Measurements from ENCODE around the gene SLC66A1.

Gene SLC66A1

DNA sequence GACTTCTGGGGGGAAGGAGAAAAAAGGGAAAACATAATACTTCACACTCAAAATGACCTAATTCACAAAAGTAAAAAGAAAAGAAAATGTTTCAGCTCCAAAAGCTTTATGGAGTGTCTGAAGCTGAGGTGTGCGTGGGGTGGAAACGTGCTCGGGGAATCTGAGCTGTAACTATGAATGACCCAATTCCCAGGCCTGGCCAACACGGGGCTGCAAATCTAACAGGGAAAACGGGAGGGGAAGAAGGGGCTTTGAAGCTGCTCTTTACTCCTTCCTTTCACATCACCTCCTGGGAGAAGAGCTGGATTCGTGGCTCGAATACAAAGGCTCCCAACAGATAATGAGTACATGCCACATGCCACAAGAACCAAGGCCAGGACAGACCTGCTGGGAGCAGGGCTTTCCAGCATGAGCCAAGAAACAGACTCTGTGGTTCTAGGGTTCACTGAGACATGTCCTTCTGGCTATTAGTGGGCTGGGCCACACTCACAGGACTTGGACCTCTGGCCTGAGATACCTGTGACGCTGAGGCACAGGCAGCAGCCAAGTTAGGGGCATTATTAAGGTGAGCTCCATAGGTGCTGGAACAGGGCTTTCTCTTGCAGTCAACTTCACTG, 51.5 kb downstream of the SLC66A1 start:
- H3K4me3 ChIP-seq (ENCODE audit: low read depth, low read length): no peak overlapping the region
- no peaks in the 10 kb centered on the region for H3K4me1 ChIP-seq (ENCODE audit: control insufficient read depth, insufficient read depth, low read length, unreplicated experiment)
- H3K79me2 ChIP-seq (ENCODE audit: control insufficient read depth, insufficient read depth, low read length, unreplicated experiment): peaks cover 31% of the 10 kb centered on the region
- H3K36me3 ChIP-seq (ENCODE audit: insufficient read depth, low read length): no peaks in the 10 kb centered on the region
- no peaks in the 10 kb centered on the region for H3K27me3 ChIP-seq (ENCODE audit: insufficient read depth, low read length)
- H2AFZ ChIP-seq (ENCODE audit: low read length, unreplicated experiment): no peak overlapping the region
- H3K27ac ChIP-seq (ENCODE audit: low read depth, low read length): no peak overlapping the region

GRCh38 chr1:19365721-19366120, 53.6 kb downstream of the SLC66A1 start:
- no peaks in the 10 kb centered on the region for H3K27me3 ChIP-seq (ENCODE audit: insufficient read depth, low read length)
- no peak overlapping the region for H3K4me3 ChIP-seq (ENCODE audit: low read depth, low read length)
- H2AFZ ChIP-seq (ENCODE audit: low read length, unreplicated experiment): no peak overlapping the region
- H3K4me1 ChIP-seq (ENCODE audit: control insufficient read depth, insufficient read depth, low read length, unreplicated experiment): no peaks in the 10 kb centered on the region
- peaks cover 27% of the 10 kb centered on the region for H3K79me2 ChIP-seq (ENCODE audit: control insufficient read depth, insufficient read depth, low read length, unreplicated experiment)
- no peak overlapping the region for H3K27ac ChIP-seq (ENCODE audit: low read depth, low read length)
- no peaks in the 10 kb centered on the region for H3K36me3 ChIP-seq (ENCODE audit: insufficient read depth, low read length)

GRCh38 chr1:19366599-19367536, 54.7 kb downstream of the SLC66A1 start:
- Histone ChIP-seq H3K36me3 (ENCODE audit: insufficient read depth, low read length) (no peaks in the 10 kb centered on the region), H3K27ac (ENCODE audit: low read depth, low read length) (no peak overlapping the region), H2AFZ (ENCODE audit: low read length, unreplicated experiment) (no peak overlapping the region), H3K4me1 (ENCODE audit: control insufficient read depth, insufficient read depth, low read length, unreplicated experiment) (no peaks in the 10 kb centered on the region), H3K79me2 (ENCODE audit: control insufficient read depth, insufficient read depth, low read length, unreplicated experiment) (peaks cover 22% of the 10 kb centered on the region), H3K4me3 (ENCODE audit: low read depth, low read length) (no peak overlapping the region), H3K27me3 (ENCODE audit: insufficient read depth, low read length) (no peaks in the 10 kb centered on the region)

- Histone ChIP-seq H3K79me2 (ENCODE audit: control insufficient read depth, insufficient read depth, low read length, unreplicated experiment) (peaks cover 22% of the 10 kb centered on the region), H3K27me3 (ENCODE audit: insufficient read depth, low read length) (no peaks in the 10 kb centered on the region), H2AFZ (ENCODE audit: low read length, unreplicated experiment) (no peak overlapping the region), H3K27ac (ENCODE audit: low read depth, low read length) (no peak overlapping the region), H3K36me3 (ENCODE audit: insufficient read depth, low read length) (no peaks in the 10 kb centered on the region), H3K4me3 (ENCODE audit: low read depth, low read length) (no peak overlapping the region), H3K4me1 (ENCODE audit: control insufficient read depth, insufficient read depth, low read length, unreplicated experiment) (no peaks in the 10 kb centered on the region)
These were observed 55.5 kb downstream of the SLC66A1 start for GRCh38 chr1:19367584-19368041.

GRCh38 chr1:19368050-19368449, 55.9 kb downstream of the SLC66A1 start:
- no peaks in the 10 kb centered on the region for H3K27me3 ChIP-seq (ENCODE audit: insufficient read depth, low read length)
- H3K79me2 ChIP-seq (ENCODE audit: control insufficient read depth, insufficient read depth, low read length, unreplicated experiment): peaks cover 22% of the 10 kb centered on the region
- no peaks in the 10 kb centered on the region for H3K4me1 ChIP-seq (ENCODE audit: control insufficient read depth, insufficient read depth, low read length, unreplicated experiment)
- no peak overlapping the region for H2AFZ ChIP-seq (ENCODE audit: low read length, unreplicated experiment)
- H3K4me3 ChIP-seq (ENCODE audit: low read depth, low read length): no peak overlapping the region
- H3K27ac ChIP-seq (ENCODE audit: low read depth, low read length): no peak overlapping the region
- H3K36me3 ChIP-seq (ENCODE audit: insufficient read depth, low read length): no peaks in the 10 kb centered on the region

GRCh38 chr1:19368964-19369363, 56.8 kb downstream of the SLC66A1 start:
- Histone ChIP-seq H3K4me3 (ENCODE audit: low read depth, low read length) (no peak overlapping the region), H3K27ac (ENCODE audit: low read depth, low read length) (no peak overlapping the region), H3K4me1 (ENCODE audit: control insufficient read depth, insufficient read depth, low read length, unreplicated experiment) (no peaks in the 10 kb centered on the region), H3K27me3 (ENCODE audit: insufficient read depth, low read length) (no peaks in the 10 kb centered on the region), H3K36me3 (ENCODE audit: insufficient read depth, low read length) (0 out of 2 replicates have a peak, but pooled peaks cover 1% of the 10 kb centered on the region), H2AFZ (ENCODE audit: low read length, unreplicated experiment) (no peak overlapping the region), H3K79me2 (ENCODE audit: control insufficient read depth, insufficient read depth, low read length, unreplicated experiment) (peaks cover 18% of the 10 kb centered on the region)

- H3K4me1 ChIP-seq (ENCODE audit: control insufficient read depth, insufficient read depth, low read length, unreplicated experiment): no peaks in the 10 kb centered on the region
- H3K27ac ChIP-seq (ENCODE audit: low read depth, low read length): no peak overlapping the region
- peaks cover 13% of the 10 kb centered on the region for H3K79me2 ChIP-seq (ENCODE audit: control insufficient read depth, insufficient read depth, low read length, unreplicated experiment)
These were observed 57.4 kb downstream of the SLC66A1 start for GRCh38 chr1:19369396-19370090.

DNA sequence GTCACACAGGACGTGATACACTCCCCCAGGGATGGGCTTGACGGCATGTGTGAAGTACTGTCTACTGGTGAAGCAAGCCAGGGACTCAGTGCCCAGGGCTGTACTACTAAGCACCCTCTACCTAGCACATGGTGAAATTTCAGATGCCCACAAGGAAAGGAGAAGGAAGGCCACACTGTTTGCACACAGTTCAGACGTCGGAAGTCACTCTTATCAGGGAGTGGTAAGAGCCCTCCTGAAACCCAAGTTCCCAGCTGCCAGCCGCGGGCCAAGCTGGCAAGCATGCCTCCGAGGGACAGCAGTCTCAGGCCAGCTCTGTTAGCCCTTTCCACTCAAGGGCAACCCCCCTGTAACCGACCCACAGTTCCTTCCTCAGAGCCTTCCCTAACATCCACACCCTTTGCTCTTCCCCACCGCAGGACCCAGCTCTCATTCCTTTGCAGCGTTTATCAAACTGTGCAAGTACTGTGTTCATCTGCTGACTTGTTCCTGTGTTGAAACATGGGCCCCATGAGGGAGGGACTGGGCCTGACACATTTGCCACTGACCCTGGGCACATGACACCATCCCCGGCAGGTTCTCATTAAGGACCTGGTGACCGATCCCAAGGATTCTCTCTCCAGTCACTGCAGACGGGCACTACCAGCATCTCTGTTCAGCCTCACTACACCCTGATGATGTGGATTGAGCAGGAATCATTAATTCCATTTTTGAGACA, 58.5 kb downstream of the SLC66A1 start:
- Histone ChIP-seq H3K79me2 (ENCODE audit: control insufficient read depth, insufficient read depth, low read length, unreplicated experiment) (peaks cover 13% of the 10 kb centered on the region), H3K4me3 (ENCODE audit: low read depth, low read length) (no peak overlapping the region), H3K4me1 (ENCODE audit: control insufficient read depth, insufficient read depth, low read length, unreplicated experiment) (no peaks in the 10 kb centered on the region), H2AFZ (ENCODE audit: low read length, unreplicated experiment) (no peak overlapping the region), H3K36me3 (ENCODE audit: insufficient read depth, low read length) (0 out of 2 replicates have a peak, but pooled peaks cover 4% of the 10 kb centered on the region), H3K27me3 (ENCODE audit: insufficient read depth, low read length) (no peaks in the 10 kb centered on the region), H3K27ac (ENCODE audit: low read depth, low read length) (no peak overlapping the region)

More at GRCh38 chr1:19369396-19370090, 57.4 kb downstream of the SLC66A1 start:
- Histone ChIP-seq H3K36me3 (ENCODE audit: insufficient read depth, low read length) (0 out of 2 replicates have a peak, but pooled peaks cover 4% of the 10 kb centered on the region), H3K27me3 (ENCODE audit: insufficient read depth, low read length) (no peaks in the 10 kb centered on the region), H2AFZ (ENCODE audit: low read length, unreplicated experiment) (no peak overlapping the region), H3K4me3 (ENCODE audit: low read depth, low read length) (no peak overlapping the region)

DNA sequence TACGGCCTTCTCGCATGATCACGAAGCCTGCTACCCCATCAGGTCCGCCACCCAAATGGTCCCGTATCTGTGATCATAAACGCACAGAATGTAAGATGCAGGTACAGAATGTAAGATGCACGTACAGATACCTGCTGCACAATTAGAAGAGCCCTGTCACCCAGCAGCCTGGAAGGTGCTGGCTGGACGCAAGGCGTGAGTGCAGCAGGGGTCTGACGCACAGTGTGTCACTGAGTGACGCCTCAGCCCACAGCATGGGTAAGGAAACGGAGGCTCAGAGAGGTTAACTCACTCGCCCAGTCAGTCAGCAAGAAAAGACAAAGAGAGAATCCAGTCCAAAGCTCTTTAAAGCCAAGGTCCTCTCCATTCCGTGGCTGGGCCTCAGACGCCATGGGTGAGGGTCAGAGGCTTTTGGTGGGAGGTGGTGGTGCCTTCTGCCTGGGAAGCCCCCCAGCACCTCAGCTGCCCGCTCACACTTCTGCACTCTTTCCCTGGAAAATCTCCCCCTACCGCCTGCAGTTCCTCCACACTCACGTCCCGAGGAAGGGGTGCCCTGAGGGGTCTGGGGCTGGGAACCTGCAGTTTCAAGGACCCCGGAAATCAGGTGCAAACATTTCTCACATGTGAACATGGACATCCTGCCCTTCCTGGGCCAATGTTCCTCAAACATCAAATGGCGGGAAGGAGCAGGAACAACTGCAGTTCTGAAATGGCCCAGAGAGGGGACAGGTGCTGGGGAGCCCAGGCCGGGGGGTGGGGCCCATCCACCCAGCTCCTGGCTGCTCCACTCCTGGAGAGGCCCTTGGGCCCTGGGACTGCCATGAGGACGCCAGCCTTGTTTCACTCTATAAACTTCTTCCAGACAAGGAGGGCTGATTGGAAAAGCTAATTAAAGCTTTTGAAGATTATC, 59.4 kb downstream of the SLC66A1 start:
- H3K4me3 ChIP-seq (ENCODE audit: low read depth, low read length): no peak overlapping the region
- H3K4me1 ChIP-seq (ENCODE audit: control insufficient read depth, insufficient read depth, low read length, unreplicated experiment): no peaks in the 10 kb centered on the region
- H3K79me2 ChIP-seq (ENCODE audit: control insufficient read depth, insufficient read depth, low read length, unreplicated experiment): peaks cover 10% of the 10 kb centered on the region
- H3K27me3 ChIP-seq (ENCODE audit: insufficient read depth, low read length): no peaks in the 10 kb centered on the region
- H3K36me3 ChIP-seq (ENCODE audit: insufficient read depth, low read length): peaks cover 5% of the 10 kb centered on the region
- H3K27ac ChIP-seq (ENCODE audit: low read depth, low read length): no peak overlapping the region
- no peak overlapping the region for H2AFZ ChIP-seq (ENCODE audit: low read length, unreplicated experiment)

All from ACC112 (cell line).